ENCODE measurements around the gene PEDS1. TPM values are rescaled to one million over a fixed set of nuclear protein-coding genes. Genes with fewer than 3 reads are reported as not detected.

The PEDS1 gene
- total and polyA plus RNA-seq, 10 of the 15 experiments (the other 5 are each of a cell fraction or from before 2014, with no cell fraction given): 1.7 to 25.6 (median 16.8) TPM

- TF ChIP-seq MLLT1 (IDR thresholded peaks at IDR 0.05) (peak; percentile 23; the same call in 1 of the 2 replicates), EP300 (IDR thresholded peaks at IDR 0.05; ENCODE audit: borderline replicate concordance in 1 of 2, control insufficient read depth in 1 of 2, low read depth in 2 of 2, low read length in 2 of 2) (no peak), ZBTB11 (CRISPR knock-in tag; IDR thresholded peaks at IDR 0.05) (no peak), TCF7 (IDR thresholded peaks at IDR 0.05; ENCODE audit: borderline replicate concordance) (no peak), IKZF2 (IDR thresholded peaks at IDR 0.05) (no peak; a peak in 1 of 4 replicates), SRF (IDR thresholded peaks at IDR 0.05; ENCODE audit: low read depth in 2 of 2, low read length in 2 of 2) (no peak), PBX3 (IDR thresholded peaks at IDR 0.05; ENCODE audit: insufficient replicate concordance, low read depth, low read length) (no peak), BRCA1 (IDR thresholded peaks at IDR 0.05; ENCODE audit: low read depth, low read length) (no peak)
Measured at GRCh38 chr20:50113420-50114224, 39.9 kb downstream of the PEDS1 start (continued).

Measured in GM12878 (cell line).